GM19372 (cell line): ENCODE results near the gene RUVBL1.

Experiments
- ATAC-seq: cut with Tn5 transposase; IDR thresholded peaks from one replicate; pipeline ENCODE4 v1.9.1; 2021; ENCODE audit warnings: mild to moderate bottlenecking, low read depth, moderate library complexity; ENCODE audit not compliant: unreplicated experiment

RUVBL1 gene

GRCh38 chr3:128040660-128041059, 83.0 kb downstream of the RUVBL1 start:
- no peak for ATAC-seq

GRCh38 chr3:128040041-128040440, 83.6 kb downstream of the RUVBL1 start:
- ATAC-seq = no peak

GRCh38 chr3:128036119-128036518, 87.5 kb downstream of the RUVBL1 start:
- no peak for ATAC-seq

- ATAC-seq = no peak
These were observed 90.5 kb downstream of the RUVBL1 start for GRCh38 chr3:128033102-128033501.
